ENCODE data around the gene PTGFRN. TPM values are rescaled to one million over a fixed set of nuclear protein-coding genes. Genes with fewer than 3 reads are reported as not detected.
"Not testable (repeated sequence)": the region's sequence is repeated elsewhere in the genome, so short reads cannot be mapped to it uniquely, and the experiment has no call there.

PTGFRN gene
- total RNA-seq, 2 experiments from 2014 or later: 24.0 to 28.0 TPM

- Mint-ChIP-seq H3K4me3 (no peak overlapping the region), H3K9me3 (no peaks in the 10 kb centered on the region), H3K4me1 (ENCODE audit: low read depth) (no peaks in the 10 kb centered on the region), H3K36me3 (ENCODE audit: low read depth) (peaks cover 35% of the 10 kb centered on the region), H3K27me3 (ENCODE audit: low read depth) (no peaks in the 10 kb centered on the region), H3K27ac (no peak overlapping the region)
- DNase-seq: no peak
- CTCF ChIA-PET: interaction anchor here (0.6 kb wide), 1 partner anchor 95 kb away, joined by 3 read pairs; no protein-coding TSS in a partner anchor
- intact Hi-C loops (cut with micrococcal nuclease): no loop called here
Measured at GRCh38 chr1:116971258-116971860, 61.6 kb downstream of the PTGFRN start.

GRCh38 chr1:116971965-116972673 is 62.4 kb downstream of the PTGFRN start:
- Mint-ChIP-seq H3K4me1 (ENCODE audit: low read depth) (no peaks in the 10 kb centered on the region), H3K27me3 (ENCODE audit: low read depth) (no peaks in the 10 kb centered on the region), H3K27ac (no peak overlapping the region), H3K36me3 (ENCODE audit: low read depth) (peaks cover 29% of the 10 kb centered on the region), H3K9me3 (no peaks in the 10 kb centered on the region), H3K4me3 (no peak overlapping the region)
- DNase-seq: no peak
- CTCF ChIA-PET: no interaction called here
- intact Hi-C loops (cut with micrococcal nuclease): no loop called here

- Mint-ChIP-seq H3K36me3 (ENCODE audit: low read depth) (peaks cover 24% of the 10 kb centered on the region), H3K9me3 (no peaks in the 10 kb centered on the region), H3K27ac (no peak overlapping the region), H3K4me3 (no peak overlapping the region), H3K4me1 (ENCODE audit: low read depth) (no peaks in the 10 kb centered on the region), H3K27me3 (ENCODE audit: low read depth) (no peaks in the 10 kb centered on the region)
- DNase-seq: no peak
- intact Hi-C loops (cut with micrococcal nuclease): no loop called here
- CTCF ChIA-PET: no interaction called here
Measured at GRCh38 chr1:116972674-116973030, 62.9 kb downstream of the PTGFRN start.

GRCh38 chr1:116980309-116980708 is 70.6 kb downstream of the PTGFRN start:
- intact Hi-C loops (cut with micrococcal nuclease); H3K27me3 Mint-ChIP-seq (ENCODE audit: low read depth); CTCF ChIA-PET; DNase-seq; H3K9me3 Mint-ChIP-seq; H3K27ac Mint-ChIP-seq; H3K4me1 Mint-ChIP-seq (ENCODE audit: low read depth); H3K4me3 Mint-ChIP-seq: not testable (repeated sequence)
- H3K36me3 Mint-ChIP-seq (ENCODE audit: low read depth): peaks cover 10% of the 10 kb centered on the region

- no peaks in the 10 kb centered on the region for H3K27me3 Mint-ChIP-seq (ENCODE audit: low read depth)
- H3K4me3 Mint-ChIP-seq: no peak overlapping the region
- intact Hi-C loops (cut with micrococcal nuclease): no loop called here
- no peak overlapping the region for H3K27ac Mint-ChIP-seq
- H3K9me3 Mint-ChIP-seq: no peaks in the 10 kb centered on the region
- no peak for DNase-seq
- H3K4me1 Mint-ChIP-seq (ENCODE audit: low read depth): peaks cover 14% of the 10 kb centered on the region
- H3K36me3 Mint-ChIP-seq (ENCODE audit: low read depth): peaks cover 5% of the 10 kb centered on the region
- CTCF ChIA-PET: no interaction called here
Measured at GRCh38 chr1:116981521-116982037, 71.9 kb downstream of the PTGFRN start.

GRCh38 chr1:116982319-116983004 is 72.7 kb downstream of the PTGFRN start:
- intact Hi-C loops (cut with micrococcal nuclease): no loop called here
- no peak overlapping the region for H3K27ac Mint-ChIP-seq
- H3K27me3 Mint-ChIP-seq (ENCODE audit: low read depth): no peaks in the 10 kb centered on the region
- H3K36me3 Mint-ChIP-seq (ENCODE audit: low read depth): peaks cover 9% of the 10 kb centered on the region
- H3K4me1 Mint-ChIP-seq (ENCODE audit: low read depth): peaks cover 23% of the 10 kb centered on the region
- H3K9me3 Mint-ChIP-seq: no peaks in the 10 kb centered on the region
- CTCF ChIA-PET: no interaction called here
- H3K4me3 Mint-ChIP-seq: no peak overlapping the region
- DNase-seq: no peak

- CTCF ChIA-PET: no interaction called here
- intact Hi-C loops (cut with micrococcal nuclease): no loop called here
Measured at GRCh38 chr1:116983112-116983511, 73.4 kb downstream of the PTGFRN start.

GRCh38 chr1:116983678-116984077 is 74.0 kb downstream of the PTGFRN start:
- CTCF ChIA-PET: no interaction called here
- no peaks in the 10 kb centered on the region for H3K27me3 Mint-ChIP-seq (ENCODE audit: low read depth)
- peaks cover 13% of the 10 kb centered on the region for H3K36me3 Mint-ChIP-seq (ENCODE audit: low read depth)
- intact Hi-C loops (cut with micrococcal nuclease): no loop called here
- no peak overlapping the region for H3K4me3 Mint-ChIP-seq
- H3K27ac Mint-ChIP-seq: no peak overlapping the region
- H3K9me3 Mint-ChIP-seq: no peaks in the 10 kb centered on the region
- peaks cover 35% of the 10 kb centered on the region for H3K4me1 Mint-ChIP-seq (ENCODE audit: low read depth)
- no peak for DNase-seq

More at GRCh38 chr1:116983112-116983511, 73.4 kb downstream of the PTGFRN start:
- H3K4me1 Mint-ChIP-seq (ENCODE audit: low read depth): peaks cover 29% of the 10 kb centered on the region
- H3K27me3 Mint-ChIP-seq (ENCODE audit: low read depth): no peaks in the 10 kb centered on the region
- no peak overlapping the region for H3K27ac Mint-ChIP-seq
- peaks cover 10% of the 10 kb centered on the region for H3K36me3 Mint-ChIP-seq (ENCODE audit: low read depth)
- DNase-seq: no peak
- no peak overlapping the region for H3K4me3 Mint-ChIP-seq
- H3K9me3 Mint-ChIP-seq: no peaks in the 10 kb centered on the region

- H3K27ac Mint-ChIP-seq: no peak overlapping the region
- H3K36me3 Mint-ChIP-seq (ENCODE audit: low read depth): peaks cover 12% of the 10 kb centered on the region
- intact Hi-C loops (cut with micrococcal nuclease): loop anchor here (5.0 kb wide), 2 partner anchors 72 to 412 kb away; partner anchors contain the start of gene CD58
Measured at GRCh38 chr1:116984406-116985160, 74.9 kb downstream of the PTGFRN start.

GRCh38 chr1:116986421-116987255 is 76.9 kb downstream of the PTGFRN start:
- intact Hi-C loops (cut with micrococcal nuclease): loop anchor here (1.0 to 5.0 kb wide), 9 partner anchors 15 to 414 kb away; partner anchors contain the start of genes CD101, CD58 and TTF2
- H3K4me1 Mint-ChIP-seq (ENCODE audit: low read depth): peaks cover 55% of the 10 kb centered on the region

More at GRCh38 chr1:116984406-116985160, 74.9 kb downstream of the PTGFRN start:
- DNase-seq: no peak
- H3K27me3 Mint-ChIP-seq (ENCODE audit: low read depth): no peaks in the 10 kb centered on the region
- H3K4me3 Mint-ChIP-seq: no peak overlapping the region
- CTCF ChIA-PET: interaction anchor here (2.0 kb wide), 1 partner anchor 9 kb away, joined by 5 read pairs; no protein-coding TSS in a partner anchor
- peaks cover 38% of the 10 kb centered on the region for H3K4me1 Mint-ChIP-seq (ENCODE audit: low read depth)
- no peaks in the 10 kb centered on the region for H3K9me3 Mint-ChIP-seq

GRCh38 chr1:116987256-116987555 is 77.5 kb downstream of the PTGFRN start:
- Mint-ChIP-seq H3K4me1 (ENCODE audit: low read depth) (peaks cover 60% of the 10 kb centered on the region), H3K27me3 (ENCODE audit: low read depth) (no peaks in the 10 kb centered on the region), H3K36me3 (ENCODE audit: low read depth) (peaks cover 14% of the 10 kb centered on the region), H3K4me3 (peak overlapping the region; percentile 68), H3K27ac (peak overlapping the region; percentile 91), H3K9me3 (no peaks in the 10 kb centered on the region)
- CTCF ChIA-PET: interaction anchor here (0.6 to 1.6 kb wide), 8 partner anchors 9 to 263 kb away, joined by 3 to 6 read pairs (median 4); partner anchors contain the start of gene TTF2
- intact Hi-C loops (cut with micrococcal nuclease): loop anchor here (1.0 to 5.0 kb wide), 8 partner anchors 14 to 415 kb away; partner anchors contain the start of genes CD101, CD58 and TTF2
- DNase-seq: peak; percentile 83

More at GRCh38 chr1:116986421-116987255, 76.9 kb downstream of the PTGFRN start:
- Mint-ChIP-seq H3K36me3 (ENCODE audit: low read depth) (peaks cover 14% of the 10 kb centered on the region), H3K9me3 (no peaks in the 10 kb centered on the region), H3K27me3 (ENCODE audit: low read depth) (no peaks in the 10 kb centered on the region), H3K27ac (peak overlapping the region; percentile 91), H3K4me3 (peak overlapping the region; percentile 68)
- CTCF ChIA-PET: interaction anchor here (0.6 to 2.0 kb wide), 11 partner anchors 9 to 262 kb away, joined by 3 to 6 read pairs (median 4); partner anchors contain the start of gene TTF2
- peak; percentile 56 for DNase-seq
